Liver (tissue), 9 donors: Measurements from ENCODE around the gene CLOCK. TPM values are rescaled to one million over a fixed set of nuclear protein-coding genes. Genes with fewer than 3 reads are reported as not detected.

Experiments
- DNase-seq: peaks from one replicate; pipeline ENCODE4 v3.0.0-alpha.2; 2017; ENCODE audit warnings: low spot score
- H3K27ac ChIP-seq, 2 donors: one replicate each; pipeline ENCODE4 v1.7.0; 2013; ENCODE audit warnings: inconsistent platforms in 2 of 2, low read length in 2 of 2, control low read depth in 1 of 2, low read depth in 1 of 2, mild to moderate bottlenecking in 1 of 2
- H3K27me3 ChIP-seq, 4 donors: one replicate each; pipeline versions ENCODE4 v1.6.1 to v1.7.0; 2013; ENCODE audit warnings: low read length in 3 of 4, inconsistent platforms in 1 of 4, mild to moderate bottlenecking in 1 of 4, moderate library complexity in 1 of 4; ENCODE audit not compliant: control insufficient read depth in 4 of 4, insufficient read depth in 4 of 4
- H3K36me3 ChIP-seq, 4 donors: one replicate each; pipeline versions ENCODE4 v1.6.1 to v1.7.0; 2013; ENCODE audit warnings: low read length in 3 of 4, mild to moderate bottlenecking in 3 of 4, low read depth in 1 of 4, moderate library complexity in 1 of 4; ENCODE audit not compliant: control insufficient read depth in 4 of 4, insufficient read depth in 3 of 4
- H3K4me1 ChIP-seq, 4 donors: one replicate each; pipeline versions ENCODE4 v1.6.1 to v1.7.0; 2013; ENCODE audit warnings: low read length in 3 of 4, mild to moderate bottlenecking in 3 of 4, moderate library complexity in 1 of 4; ENCODE audit not compliant: control insufficient read depth in 4 of 4, insufficient read depth in 4 of 4
- H3K4me3 ChIP-seq, 3 donors: one replicate each; pipeline versions ENCODE4 v1.6.1 to v1.7.0; 2013; ENCODE audit warnings: low read length in 3 of 3, control low read depth in 1 of 3, low read depth in 1 of 3, mild to moderate bottlenecking in 1 of 3
- H3K9ac ChIP-seq, 2 donors: one replicate each; pipeline ENCODE4 v1.7.0; 2013; ENCODE audit warnings: low read length in 2 of 2, mild to moderate bottlenecking in 2 of 2, moderate library complexity in 2 of 2, control low read depth in 1 of 2, low read depth in 1 of 2
- H3K9me3 ChIP-seq, 4 donors: one replicate each; pipeline versions ENCODE4 v1.6.1 to v1.7.0; 2013; ENCODE audit warnings: low read length in 3 of 4; ENCODE audit not compliant: control insufficient read depth in 4 of 4
- ATF3 ChIP-seq: IDR thresholded peaks from 2 replicates; pipeline ENCODE4 v1.6.1; 2016; ENCODE audit warnings: antibody characterized with exemption
- CTCF ChIP-seq: fragments of 150-350 bp; IDR thresholded peaks from 2 replicates; pipeline ENCODE4 v1.5.1; 2017; ENCODE audit warnings: improper control_type of control experiment, low read depth, low read length; ENCODE audit not compliant: missing input control
- EGR1 ChIP-seq, 2 donors: IDR thresholded peaks; 2 replicates each; pipeline ENCODE4 v1.6.1; 2016 to 2018; ENCODE audit warnings: antibody characterized with exemption in 2 of 2, low read depth in 2 of 2
- FOXA1 ChIP-seq: IDR thresholded peaks from 2 replicates; pipeline ENCODE4 v1.6.1; 2016; ENCODE audit warnings: antibody characterized with exemption
- FOXA2 ChIP-seq: IDR thresholded peaks from 2 replicates; pipeline ENCODE4 v1.6.1; 2016; ENCODE audit warnings: antibody characterized with exemption
- GABPA ChIP-seq, 2 donors: IDR thresholded peaks in 1 of 2; conservative IDR thresholded peaks in 1 of 2; 2 replicates each; pipeline ENCODE4 v1.6.1; 2016; ENCODE audit warnings: antibody characterized with exemption in 2 of 2, mild to moderate bottlenecking in 1 of 2, moderate library complexity in 1 of 2
- HNF4A ChIP-seq, 2 donors: conservative IDR thresholded peaks; 2 replicates each; pipeline ENCODE4 v1.6.1; 2016; ENCODE audit warnings: antibody characterized with exemption in 2 of 2, mild to moderate bottlenecking in 2 of 2
- JUND ChIP-seq, 2 donors: IDR thresholded peaks; 2 replicates each; pipeline ENCODE4 v1.6.1; 2016; ENCODE audit warnings: antibody characterized with exemption in 2 of 2
- NR2F2 ChIP-seq: IDR thresholded peaks from 2 replicates; pipeline ENCODE4 v1.6.1; 2016; ENCODE audit warnings: antibody characterized with exemption
- RAD21 ChIP-seq, 2 donors: IDR thresholded peaks; 2 replicates each; pipeline ENCODE4 v1.6.1; 2016; ENCODE audit warnings: antibody characterized with exemption in 2 of 2, mild to moderate bottlenecking in 2 of 2
- REST ChIP-seq: IDR thresholded peaks from 2 replicates; pipeline ENCODE4 v1.6.1; 2016; ENCODE audit warnings: antibody characterized with exemption, mild to moderate bottlenecking
- RXRA ChIP-seq, 2 donors: IDR thresholded peaks; 2 replicates each; pipeline ENCODE4 v1.6.1; 2017 to 2018; ENCODE audit warnings: antibody characterized with exemption in 2 of 2, mild to moderate bottlenecking in 1 of 2
- SP1 ChIP-seq: IDR thresholded peaks from 2 replicates; pipeline ENCODE4 v1.6.1; 2018; ENCODE audit warnings: antibody characterized with exemption, mild to moderate bottlenecking
- TAF1 ChIP-seq: conservative IDR thresholded peaks from 2 replicates; pipeline ENCODE4 v1.6.1; 2016; ENCODE audit warnings: antibody characterized with exemption, mild to moderate bottlenecking
- ZBTB33 ChIP-seq: IDR thresholded peaks from 2 replicates; pipeline ENCODE4 v1.6.1; 2016; ENCODE audit warnings: antibody characterized with exemption
- WGBS: extraction: QIAGEN DNeasy Blood & Tissue Kit; methylation state at CpG from one replicate; pipeline ENCODE4 v1.1.7; 2013; 5-methylcytosine and 5-hydroxymethylcytosine counted together
- polyA plus RNA-seq, 2 donors: library from polyadenylated mRNA; stranded (reverse) in 1 of 2; unstranded in 1 of 2; fragments of 200-250 nt in 1 of 2; fragments of >200 nt in 1 of 2; fragmentation: Nextera tagmentation in 1 of 2; extraction: Ambion mirVana in 1 of 2; gene quantifications; one replicate each; pipeline versions ENCODE4 v1.2.1 to v1.2.3, GENCODE V29; 2013 to 2015
- total RNA-seq, 2 donors: library from RNA; depleted of rRNA; stranded (reverse); fragments of >200 nt; gene quantifications; one replicate each; pipeline ENCODE4 v1.2.3, GENCODE V29; 2014
- TF ChIP-seq, protein P1 (sequence below): IDR thresholded peaks from 2 replicates; pipeline ENCODE4 v1.6.1; 2016; ENCODE audit warnings: antibody characterized with exemption
- donor health status: healthy.
- donor health status: healthy.
- donor health status: healthy.
- donor health status: healthy.
- donor health status: healthy.

CLOCK gene
- total and polyA plus RNA-seq, 4 donors: 5.1 to 19.4 (median 6.1) TPM

GRCh38 chr4:55397520-55398321, 149.0 kb downstream of the CLOCK start:
- 73% methylated on average over 15 of the region's 15 CpGs for WGBS
- peak overlapping the region; percentile 55 to 75 for H3K9ac ChIP-seq
- no peak for TF ChIP-seq RAD21 (IDR thresholded peaks at IDR 0.05)
- no peak for TF ChIP-seq FOXA1
- no peak for TF ChIP-seq ZBTB33
- TF ChIP-seq ATF3: no peak
- no peak for TF ChIP-seq HNF4A (conservative IDR thresholded peaks at IDR 0.05)
- no peak for TF ChIP-seq SP1
- no peak for TF ChIP-seq REST
- no peak for TF ChIP-seq JUND (IDR thresholded peaks at IDR 0.05)
- no peak for TF ChIP-seq FOXA2
- H3K4me1 ChIP-seq: peaks cover 5 to 17% (median 11%) of the 10 kb centered on the region in 4 donors
- no peak for DNase-seq
- H3K27me3 ChIP-seq: no peaks in the 10 kb centered on the region
- peak overlapping the region in 2 of 3 donors; percentile 26 to 98 for H3K4me3 ChIP-seq
- peak overlapping the region; percentile 86 to 93 for H3K27ac ChIP-seq
- H3K36me3 ChIP-seq: peaks cover 0 to 3% (median under 1%) of the 10 kb centered on the region in 4 donors
- no peaks in the 10 kb centered on the region for H3K9me3 ChIP-seq

- WGBS: 56% methylated on average over 7 of the region's 7 CpGs
- Histone ChIP-seq H3K27ac (peak overlapping the region; percentile 86 to 93), H3K9ac (peak overlapping the region; percentile 75 to 91), H3K27me3 (no peaks in the 10 kb centered on the region), H3K9me3 (no peaks in the 10 kb centered on the region), H3K36me3 (peaks cover 0 to 3% (median 0%) of the 10 kb centered on the region in 4 donors), H3K4me1 (peaks cover 5 to 17% (median 11%) of the 10 kb centered on the region in 4 donors), H3K4me3 (peak overlapping the region; percentile 57 to 98 (median 85))
- TF ChIP-seq TAF1 (no peak), RAD21 (IDR thresholded peaks at IDR 0.05) (no peak), CTCF (no peak), HNF4A (conservative IDR thresholded peaks at IDR 0.05) (no peak), NR2F2 (no peak), GABPA (IDR thresholded peaks at IDR 0.05 in 1 of 2, conservative IDR thresholded peaks at IDR 0.05 in 1 of 2) (no peak), RXRA (IDR thresholded peaks at IDR 0.05) (no peak), JUND (IDR thresholded peaks at IDR 0.05) (no peak), EGR1 (IDR thresholded peaks at IDR 0.05; ENCODE audit: low read depth in 2 of 2) (no peak), ATF3 (no peak)
- TF ChIP-seq, protein P1, sequence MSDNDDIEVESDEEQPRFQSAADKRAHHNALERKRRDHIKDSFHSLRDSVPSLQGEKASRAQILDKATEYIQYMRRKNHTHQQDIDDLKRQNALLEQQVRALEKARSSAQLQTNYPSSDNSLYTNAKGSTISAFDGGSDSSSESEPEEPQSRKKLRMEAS: no peak
- DNase-seq: no peak
These were observed 149.6 kb downstream of the CLOCK start for GRCh38 chr4:55397126-55397436.
